GM18519 (cell line): ENCODE results near the gene PRKCQ.
"Not testable (repeated sequence)": the region's sequence is repeated elsewhere in the genome, so short reads cannot be mapped to it uniquely, and the experiment has no call there.

Experiments
- ATAC-seq: cut with Tn5 transposase; IDR thresholded peaks from one replicate; pipeline ENCODE4 v1.9.1; 2021; ENCODE audit warnings: mild to moderate bottlenecking, moderate library complexity; ENCODE audit not compliant: unreplicated experiment, low FRiP score

Gene PRKCQ

DNA sequence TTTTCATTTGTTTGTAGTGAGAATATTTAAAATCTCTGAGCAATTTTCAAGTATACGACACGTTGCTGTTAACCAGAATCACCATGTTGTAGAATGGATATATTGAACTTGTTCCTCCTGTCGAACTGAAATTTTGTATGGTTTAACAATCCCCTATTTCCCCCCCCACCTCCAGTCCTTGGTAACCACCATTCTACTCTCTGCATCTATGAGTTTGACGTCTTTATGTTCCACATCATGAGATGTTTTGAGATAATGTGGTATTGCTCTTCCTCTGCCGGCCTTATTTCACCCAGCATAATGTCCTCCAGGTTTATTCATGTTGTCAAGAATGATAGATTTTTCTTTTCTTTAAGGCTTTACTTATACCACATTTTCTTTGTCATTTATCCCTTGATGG lies 17.4 kb upstream of the PRKCQ start:
- ATAC-seq: no peak

DNA sequence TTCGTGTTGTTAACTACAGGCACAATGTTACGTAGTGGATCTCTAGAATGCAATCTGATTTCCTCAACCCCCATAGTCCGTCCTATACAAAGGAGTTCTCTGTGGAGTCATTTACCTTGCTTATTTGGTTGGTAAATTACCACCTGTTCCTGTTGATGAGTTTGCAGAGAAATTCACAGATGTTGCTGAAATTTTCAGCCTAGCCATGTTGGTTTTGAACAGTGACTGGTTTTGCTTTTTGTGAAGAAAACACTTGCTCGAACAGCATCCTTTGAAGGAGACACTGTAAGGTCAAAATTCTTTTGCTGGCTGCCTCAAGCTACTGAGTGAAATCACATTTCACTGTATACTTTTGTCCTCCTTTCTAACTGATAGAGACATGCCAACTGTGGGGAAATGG lies 15.4 kb upstream of the PRKCQ start:
- no peak for ATAC-seq

DNA sequence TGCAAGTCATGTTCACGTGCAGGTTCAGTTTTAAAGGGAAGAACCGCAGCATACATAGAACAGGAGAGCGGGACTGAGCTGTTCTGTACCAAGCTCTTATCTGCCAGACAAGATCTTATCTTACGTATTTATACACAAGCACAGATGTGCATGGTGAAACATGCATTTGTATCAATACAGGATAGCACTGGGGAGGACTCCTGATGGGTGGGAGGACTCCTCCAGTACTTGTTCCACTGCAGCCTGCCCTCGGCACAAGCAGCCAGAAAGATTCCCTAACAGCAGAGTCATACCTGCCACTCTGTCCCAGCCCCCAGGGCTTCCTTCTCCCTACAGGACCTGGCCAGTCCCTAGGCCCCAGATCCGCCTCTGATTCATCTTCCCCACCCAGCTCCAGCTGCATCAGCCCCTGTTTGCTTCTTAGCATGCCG lies 13.2 kb upstream of the PRKCQ start:
- no peak for ATAC-seq

DNA sequence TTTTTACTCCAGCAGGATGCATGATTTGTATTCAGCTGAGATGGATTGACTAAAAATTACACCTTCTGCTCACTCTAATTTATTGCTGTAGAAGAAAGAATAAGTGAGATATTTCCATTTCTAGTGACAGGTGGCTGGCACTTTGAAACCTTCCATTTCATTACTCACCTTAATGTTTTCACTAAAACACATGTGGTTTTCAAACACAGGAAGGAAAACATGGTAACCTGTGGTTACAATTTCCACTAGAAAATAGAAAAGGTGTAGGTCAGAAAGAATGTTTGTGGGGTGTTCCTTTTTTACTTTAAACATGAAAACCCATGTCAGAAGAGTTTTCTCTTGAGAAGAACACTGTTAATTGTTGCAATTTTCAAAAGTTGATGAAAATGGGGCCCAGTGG lies 12.0 kb upstream of the PRKCQ start:
- ATAC-seq: no peak

DNA sequence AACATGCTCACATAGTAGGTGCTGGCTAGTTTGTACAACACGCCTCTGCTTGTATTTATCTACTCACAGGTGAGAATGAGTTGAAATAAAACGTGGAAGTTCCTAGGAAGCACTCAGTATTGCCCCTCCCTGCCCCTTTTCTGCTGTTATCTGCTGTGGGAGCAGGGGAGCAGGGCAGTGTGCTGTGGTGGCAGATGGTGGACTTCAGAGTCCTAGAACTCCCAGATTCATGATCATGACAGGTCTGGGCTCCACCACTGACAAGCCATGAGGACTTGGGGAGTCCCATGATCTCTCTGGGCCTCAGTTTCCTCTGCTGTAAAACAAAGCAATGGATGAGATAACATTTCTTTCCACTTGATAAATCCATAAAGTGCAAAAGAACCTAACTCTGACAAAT lies 11.6 kb upstream of the PRKCQ start:
- no peak for ATAC-seq

DNA sequence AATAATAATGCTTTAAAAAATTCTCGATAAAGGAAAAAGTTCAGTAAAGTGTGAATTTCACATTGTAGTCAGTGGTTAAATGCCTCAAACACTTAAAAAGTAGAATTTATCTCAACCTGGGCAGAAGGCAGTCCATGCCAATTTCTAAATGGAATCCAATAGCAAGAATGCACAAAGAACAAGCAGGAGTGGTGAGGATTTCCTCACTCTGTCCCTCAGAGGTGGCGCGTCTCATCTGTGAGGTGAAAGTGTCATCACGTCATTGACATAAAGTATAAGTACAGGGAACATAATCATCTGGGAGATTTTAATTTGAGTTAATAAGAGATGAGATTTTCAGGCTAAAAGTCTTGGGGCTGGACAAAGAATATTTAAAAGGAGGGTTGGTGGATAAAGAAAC lies 10.0 kb upstream of the PRKCQ start:
- no peak for ATAC-seq

DNA sequence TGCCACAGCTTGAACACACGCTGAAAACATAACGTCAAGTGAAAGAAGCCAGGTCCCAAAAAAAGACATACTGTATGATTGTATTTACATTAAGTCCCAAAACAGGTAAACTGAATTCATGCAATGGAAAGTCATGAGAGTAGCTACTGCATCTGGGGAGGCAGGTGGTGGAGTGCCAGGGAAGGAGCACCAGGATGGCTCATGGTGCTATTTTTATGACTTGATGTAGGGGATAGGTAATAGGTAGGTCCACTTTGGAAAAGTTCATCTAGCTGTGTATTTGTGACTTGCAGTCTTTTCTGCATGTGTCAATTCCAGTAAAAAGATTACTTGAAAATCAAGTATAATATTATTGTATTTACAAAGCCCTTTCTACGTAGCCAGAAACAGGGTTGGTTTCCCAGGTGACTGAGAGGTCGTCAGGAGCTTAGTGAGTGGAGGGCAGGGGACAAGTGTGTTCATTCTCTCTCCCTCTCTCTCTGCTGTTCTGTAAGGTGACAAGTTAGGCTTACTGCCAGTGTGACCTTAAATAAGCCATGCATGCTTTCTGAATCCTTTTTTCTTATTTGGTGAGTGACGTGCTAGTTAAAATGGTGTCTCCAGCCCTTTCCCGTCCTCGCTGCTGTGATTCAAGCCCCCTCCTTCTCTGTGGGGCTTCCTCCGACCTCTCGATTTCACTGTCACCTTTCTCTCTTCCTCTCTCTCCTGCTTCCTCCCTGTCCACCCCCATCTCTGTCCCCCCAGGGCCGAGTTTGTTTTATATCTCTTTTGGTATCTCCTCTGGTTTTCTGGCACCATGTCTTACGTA lies 9.4 kb upstream of the PRKCQ start:
- ATAC-seq: no peak

DNA sequence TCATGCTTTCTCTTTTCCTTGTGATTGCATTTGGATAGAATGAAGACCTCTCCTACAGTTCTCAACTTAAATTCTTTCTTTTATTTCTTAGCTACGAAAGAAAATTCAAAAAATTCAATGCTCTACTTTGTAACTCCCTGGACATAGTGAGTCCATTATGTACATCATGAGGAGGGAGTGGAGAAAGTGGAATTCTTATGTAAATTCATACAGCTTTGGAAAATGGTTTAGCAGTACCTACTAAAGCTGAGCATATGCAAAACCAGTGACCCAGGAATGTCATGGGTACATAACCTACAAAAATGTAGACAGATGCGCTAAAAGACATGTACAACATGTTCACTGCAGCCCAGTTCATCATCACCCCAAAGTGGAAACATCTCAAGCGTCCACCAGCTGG lies 8.8 kb upstream of the PRKCQ start:
- ATAC-seq: no peak

DNA sequence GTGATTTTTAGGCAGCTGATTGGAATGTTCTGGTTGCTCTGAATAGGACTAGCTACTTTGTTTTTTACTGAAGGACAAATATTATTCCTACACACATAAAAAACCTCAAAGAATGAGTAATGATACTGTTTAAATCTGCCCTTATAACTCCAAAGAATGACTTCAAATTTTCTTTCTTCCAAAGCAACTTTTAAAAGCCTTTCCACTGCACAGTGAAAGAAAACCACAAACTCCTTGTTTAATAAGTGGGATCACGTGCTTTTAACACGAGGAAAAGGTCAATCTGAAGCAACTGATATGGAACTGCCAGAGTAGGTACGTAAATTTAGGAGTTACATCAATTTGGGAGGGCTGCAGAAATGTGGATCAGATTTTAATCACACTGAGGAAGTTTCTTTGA lies 8.0 kb upstream of the PRKCQ start:
- no peak for ATAC-seq

DNA sequence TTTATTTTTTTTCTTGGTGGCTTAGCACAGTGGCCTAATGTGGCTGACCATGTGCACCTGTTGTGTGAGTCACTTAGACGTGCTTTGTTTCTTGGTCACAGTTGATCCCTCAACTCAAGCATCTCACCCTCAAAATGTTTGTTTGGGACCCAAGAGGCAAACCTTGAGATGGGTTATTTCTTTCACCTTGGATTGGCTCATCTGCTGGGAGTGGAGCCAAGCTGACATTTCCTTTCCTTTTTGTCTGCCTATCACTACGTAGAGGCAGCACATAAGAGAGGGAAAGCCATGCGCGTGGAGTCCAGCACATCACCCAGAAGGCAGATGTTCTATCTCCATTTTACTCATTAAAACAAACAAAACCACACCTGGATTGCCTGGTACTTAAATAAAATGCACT lies 6.4 kb upstream of the PRKCQ start:
- no peak for ATAC-seq

DNA sequence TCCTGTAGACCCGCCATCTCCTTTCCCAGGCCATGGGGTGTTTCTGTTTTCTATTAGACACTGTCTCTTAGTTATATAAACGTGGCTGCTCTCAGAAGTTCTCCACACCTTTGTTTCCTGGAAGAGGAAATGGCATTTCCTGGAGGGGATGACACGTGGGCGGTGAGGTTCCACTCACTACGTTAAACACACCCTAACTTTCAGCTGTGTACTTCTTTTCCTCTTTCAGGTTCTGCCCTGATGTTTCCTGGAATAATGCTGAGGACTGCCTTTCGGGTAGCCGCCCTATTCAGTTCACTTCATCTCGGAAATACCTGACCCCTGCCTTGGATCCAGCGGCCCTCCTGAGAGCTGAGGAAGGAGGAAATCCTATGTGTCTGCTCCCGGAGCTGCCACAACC lies 3.4 kb upstream of the PRKCQ start:
- no peak for ATAC-seq

DNA sequence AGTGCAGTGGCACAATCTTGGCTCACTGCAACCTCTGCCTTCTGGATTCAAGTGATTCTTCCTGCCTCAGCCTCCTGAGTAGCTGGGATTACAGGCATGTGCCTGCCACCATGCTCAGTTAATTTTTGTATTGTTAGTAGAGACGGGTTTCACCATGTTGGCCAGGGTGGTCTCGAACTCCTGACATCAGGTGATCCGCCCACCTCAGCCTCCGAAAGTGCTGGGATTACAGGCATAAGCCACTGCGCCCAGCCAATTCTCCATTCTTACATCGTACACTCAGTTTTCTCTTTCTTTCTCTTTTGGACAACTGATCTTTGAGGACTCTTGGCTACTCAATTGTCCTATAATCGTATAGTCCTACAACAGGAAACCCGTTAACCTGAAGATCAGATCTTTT lies 2.8 kb upstream of the PRKCQ start:
- not testable (repeated sequence) for ATAC-seq

DNA sequence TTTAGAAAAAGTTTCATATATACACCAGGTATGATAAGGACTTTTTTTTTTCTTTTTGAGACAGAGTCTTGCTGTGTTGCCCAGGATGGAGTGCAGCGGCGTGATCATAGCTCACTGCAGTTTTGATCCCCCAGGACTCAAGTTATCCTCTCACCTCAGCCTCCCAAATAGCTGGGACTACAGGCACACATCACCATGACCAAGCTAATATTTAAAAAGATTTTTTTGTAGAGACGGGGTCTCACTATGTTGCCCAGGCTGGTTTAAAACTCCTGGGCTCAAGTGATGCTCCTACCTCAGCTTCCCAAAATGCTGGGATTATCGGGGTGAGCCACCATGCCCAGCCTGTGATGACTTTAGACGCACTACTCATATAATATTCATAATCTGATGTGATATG lies 2.2 kb upstream of the PRKCQ start:
- ATAC-seq: no peak

DNA sequence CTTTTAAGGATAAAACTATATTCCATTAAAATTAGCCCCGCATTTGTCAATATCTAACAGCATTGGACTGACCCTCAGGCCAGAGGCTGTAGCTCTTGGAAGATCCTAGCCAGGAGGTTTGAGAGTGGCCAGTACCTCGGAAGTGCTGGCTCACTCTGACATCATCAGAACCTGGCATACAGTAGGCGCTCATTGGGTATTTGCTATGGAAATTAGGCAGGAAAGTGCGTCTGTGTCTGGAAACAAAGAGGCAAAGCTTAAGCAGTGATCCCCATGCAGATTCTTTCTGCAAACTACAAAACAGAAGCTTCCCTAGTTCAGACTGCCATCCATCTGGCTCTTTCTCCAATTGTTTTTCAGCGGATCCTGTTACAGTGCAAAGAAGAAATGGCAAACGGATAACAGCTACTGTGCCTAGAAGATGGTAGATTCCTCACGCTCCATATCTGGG lies 1.7 kb upstream of the PRKCQ start:
- ATAC-seq: no peak

DNA sequence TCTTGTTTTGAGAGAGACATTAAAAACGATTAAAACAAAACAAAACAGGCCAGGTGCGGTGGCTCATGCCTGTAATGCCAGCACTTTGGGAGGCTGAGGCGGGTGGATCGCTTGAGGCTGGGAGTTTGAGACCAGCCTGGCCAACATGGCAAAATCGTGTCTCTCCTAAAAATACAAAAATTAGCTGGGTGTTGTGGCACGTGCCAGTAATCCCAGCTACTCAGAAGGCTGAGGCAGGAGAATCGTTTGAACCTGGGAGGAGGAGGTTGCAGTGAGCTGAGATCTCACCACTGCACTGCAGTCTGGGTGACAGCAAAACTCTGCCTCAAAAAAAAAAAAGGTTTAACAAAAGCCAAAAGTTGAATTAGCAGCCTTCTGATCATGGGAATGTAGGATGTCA lies 1.1 kb upstream of the PRKCQ start:
- not testable (repeated sequence) for ATAC-seq

DNA sequence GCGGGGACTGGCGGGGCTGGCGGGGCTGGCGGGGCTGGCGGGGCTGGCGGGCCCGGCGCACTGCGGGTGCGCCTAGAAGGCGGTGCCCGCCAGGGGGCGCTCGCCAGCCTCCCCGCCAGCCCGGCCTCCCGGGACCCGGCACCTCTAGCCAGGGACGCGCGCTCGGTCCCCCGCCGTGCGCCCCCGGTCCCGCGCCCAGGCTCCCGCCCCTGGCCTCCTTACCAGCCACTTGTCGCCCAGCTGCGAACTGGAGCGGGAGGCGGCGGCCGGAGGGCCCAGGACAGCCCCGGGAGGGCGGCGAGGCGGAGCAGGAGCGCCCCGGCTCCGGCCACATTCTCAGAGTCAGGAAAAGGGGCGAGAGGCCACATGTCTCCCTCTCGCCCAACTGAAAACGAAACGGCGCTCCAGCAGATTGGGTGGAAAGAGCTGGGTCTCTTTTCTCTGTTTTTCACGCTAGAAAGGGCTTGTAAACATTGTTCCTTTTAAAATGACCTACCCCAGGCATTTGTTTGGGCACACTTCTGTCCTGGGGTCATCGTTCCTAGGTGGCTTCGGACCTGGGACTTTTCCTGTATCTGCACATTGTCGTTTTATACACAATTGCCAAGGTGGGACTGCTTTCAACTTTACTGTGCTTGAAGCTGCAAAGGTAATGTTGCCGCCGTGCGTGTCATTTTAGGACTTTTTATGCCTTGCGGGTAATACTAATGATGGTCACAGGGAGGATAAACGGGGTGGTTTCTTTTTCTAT lies 378 bp upstream of the PRKCQ start:
- peak; percentile 83 for ATAC-seq

DNA sequence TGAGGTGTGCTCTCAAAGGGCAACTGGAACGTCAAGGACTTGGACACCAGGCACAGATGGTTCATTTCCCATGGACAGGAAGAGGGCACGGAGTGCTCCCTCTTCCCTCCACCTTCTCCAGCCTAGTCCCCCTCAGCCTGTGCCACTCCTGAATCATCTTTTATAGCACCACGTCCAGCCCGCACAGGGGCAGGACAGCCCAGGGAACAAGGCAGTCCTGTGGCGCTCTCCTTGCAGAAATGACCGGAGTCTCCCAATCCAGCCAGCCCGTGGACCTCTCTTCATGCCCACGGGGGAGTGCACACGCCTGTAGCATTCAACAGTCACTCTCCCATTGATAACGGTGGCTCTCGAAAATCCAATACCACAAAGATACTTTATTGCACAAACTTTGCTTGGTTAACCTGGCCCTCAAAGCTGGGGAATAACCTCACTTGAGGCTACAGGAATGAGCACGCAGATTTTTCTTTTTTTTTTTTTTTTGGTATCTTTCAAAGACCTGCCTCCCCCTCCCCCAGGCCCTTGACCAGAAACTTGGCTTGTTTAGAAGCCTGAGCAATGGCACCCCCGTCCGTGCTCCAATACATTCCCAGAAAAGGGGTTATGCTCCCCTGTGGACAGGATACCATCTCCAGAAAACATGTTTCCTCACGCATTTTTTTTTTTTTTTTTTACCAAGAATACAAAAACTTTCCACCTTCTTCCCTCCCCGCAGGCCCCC lies 733 bp downstream of the PRKCQ start:
- ATAC-seq: no peak

DNA sequence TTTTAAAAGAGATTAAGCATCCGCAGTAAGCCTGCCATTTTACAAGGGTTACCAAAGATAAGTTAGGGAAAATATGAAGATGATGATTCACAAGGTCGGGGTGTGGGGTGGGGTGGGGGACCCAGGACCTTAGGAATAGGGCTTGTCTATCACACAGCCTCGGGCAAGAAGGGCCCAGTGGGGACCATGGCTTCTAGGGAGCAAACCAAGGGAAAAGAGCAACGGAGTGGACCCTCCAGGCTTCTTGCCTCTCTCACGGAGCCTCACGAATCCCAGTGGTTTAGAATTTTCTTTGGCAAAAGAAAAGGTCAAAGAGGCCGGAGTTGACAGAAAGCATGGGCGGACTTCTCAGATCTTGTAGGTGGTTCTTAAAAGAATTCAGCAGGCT lies 1.3 kb downstream of the PRKCQ start:
- ATAC-seq: no peak

DNA sequence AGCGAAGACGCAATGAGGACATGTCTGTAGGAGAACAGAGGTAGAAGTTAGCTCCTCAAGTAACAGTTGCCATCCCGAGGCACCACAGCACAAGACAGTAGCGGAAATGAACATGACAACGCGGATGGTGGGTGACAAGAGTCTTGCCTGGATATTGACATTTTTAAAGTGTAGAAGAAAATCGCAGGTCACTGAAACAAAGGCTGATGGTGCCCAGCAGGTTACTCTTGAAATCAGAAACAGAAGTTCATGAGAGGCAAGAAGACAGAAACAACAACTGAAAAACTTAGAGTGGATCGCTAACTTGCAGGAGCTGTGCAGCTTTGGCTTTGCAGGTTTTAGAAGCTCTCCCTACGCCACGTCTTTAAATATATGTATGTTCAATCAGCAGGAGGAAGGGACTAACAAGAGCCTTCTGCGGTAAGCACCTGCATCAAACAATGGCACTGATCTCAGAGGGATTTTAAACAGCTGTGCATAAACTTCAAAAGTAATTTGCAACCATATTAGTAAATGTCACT lies 1.8 kb downstream of the PRKCQ start:
- ATAC-seq: no peak

DNA sequence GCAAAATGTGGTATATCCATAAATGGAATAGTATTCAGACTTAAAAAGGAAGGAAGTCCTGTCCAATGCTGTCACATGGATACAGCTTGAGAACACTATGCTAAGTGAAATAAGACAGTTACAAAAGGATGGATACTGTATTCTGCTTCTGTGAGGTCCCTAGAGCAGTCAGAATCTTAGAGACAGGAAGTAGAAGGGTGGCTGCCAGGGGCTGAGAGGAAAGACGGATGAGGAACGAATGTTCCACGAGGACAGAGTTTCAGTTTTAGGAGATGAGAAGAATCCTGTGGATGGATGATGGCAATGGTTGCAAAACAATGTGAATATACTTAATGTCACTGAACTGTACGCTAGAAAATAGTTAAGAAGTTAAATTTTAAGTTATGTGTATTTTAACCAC lies 3.8 kb downstream of the PRKCQ start:
- no peak for ATAC-seq

DNA sequence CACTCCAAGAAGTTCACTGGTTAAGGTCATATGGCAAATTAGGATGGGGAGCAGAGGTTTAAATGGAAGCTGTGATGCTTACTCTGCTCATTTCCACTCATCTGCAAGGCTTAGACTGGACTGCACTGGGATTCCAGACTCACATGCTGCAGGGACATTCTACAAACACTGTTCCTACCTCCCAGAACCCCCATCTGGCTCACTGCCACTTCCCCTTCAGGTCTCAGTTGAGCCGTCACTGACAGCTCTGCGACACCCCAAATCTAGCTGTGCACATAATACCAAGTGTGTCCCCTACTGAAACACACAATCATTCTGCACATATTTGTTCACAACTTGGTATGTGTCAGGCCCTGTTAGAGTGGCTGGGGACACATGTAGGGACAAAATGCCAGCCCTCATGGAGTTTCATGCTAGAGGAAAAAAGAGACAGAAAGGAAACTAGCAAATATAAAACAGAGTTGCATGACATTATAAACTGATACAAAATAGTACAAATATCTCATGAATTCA lies 5.4 kb downstream of the PRKCQ start:
- ATAC-seq: no peak
